Muscle of arm (tissue), 14 donors: ENCODE results near the gene SH2D2A. TPM values are rescaled to one million over a fixed set of nuclear protein-coding genes. Genes with fewer than 3 reads are reported as not detected.

Experiments used
- DNase-seq: peaks from one replicate; pipeline ENCODE4 v3.0.0-alpha.2; 2013
- long read RNA-seq, 11 donors: transcript quantifications; one replicate each; lab custom pipeline, GENCODE V29; 2026
- polyA plus RNA-seq, 12 donors: library from polyadenylated mRNA; unstranded; fragments of 120-200 nt; gene quantifications; one replicate each; pipeline ENCODE4 v1.2.1, GENCODE V29; 2013; ENCODE audit not compliant: insufficient read length in 12 of 12

The SH2D2A gene
- polyA plus RNA-seq, result 1 to 10 TPM in 1 of 12 donors, under 1 TPM in 9, not detected in 2; 0.26 to 1.4 (median 0.56) TPM
- long read RNA-seq, donor 1, result 0 reads
- long read RNA-seq, donor 2, result 0 reads
- long read RNA-seq, donor 3, result 0 reads
- long read RNA-seq, donor 4, result 0 reads
- long read RNA-seq, donor 5, result 0 reads
- long read RNA-seq, donor 6, result 0 reads
- long read RNA-seq, donor 7, partial matches to known transcripts, result 0 of 1 reads
- long read RNA-seq, donor 7, other reads (novel, unspliced or antisense), result 0 of 1 reads
- long read RNA-seq, donor 8, result 0 reads
- long read RNA-seq, donor 9, result 0 reads
- long read RNA-seq, donor 10, result 0 reads
- long read RNA-seq, donor 11, result 0 reads

- no peak for DNase-seq
Observed at GRCh38 chr1:156816561-156817328, at the start of gene SH2D2A. Gene SH2D2A (minus strand): TSS chr1:156816848. CDS start chr1:156816708, 140 bp downstream.

- DNase-seq, result no peak
Observed at GRCh38 chr1:156865865-156866248, 49.2 kb upstream of the SH2D2A start.

GRCh38 chr1:156865258-156865657 is 48.6 kb upstream of the SH2D2A start:
- no peak for DNase-seq

- no peak for DNase-seq
Observed at GRCh38 chr1:156864796-156865195, 48.1 kb upstream of the SH2D2A start.

GRCh38 chr1:156863631-156864030 is 47.0 kb upstream of the SH2D2A start:
- DNase-seq, result no peak

GRCh38 chr1:156862997-156863599 is 46.5 kb upstream of the SH2D2A start:
- no peak for DNase-seq

- no peak for DNase-seq
Observed at GRCh38 chr1:156862584-156862983, 45.9 kb upstream of the SH2D2A start.

- DNase-seq, result peak; percentile 33
Observed at GRCh38 chr1:156860628-156861423, 44.2 kb upstream of the SH2D2A start, which contains the start of gene NTRK1. Gene NTRK1 (plus strand): TSS chr1:156860865. CDS start chr1:156860935, 70 bp downstream.

- peak; percentile 56 for DNase-seq
Observed at GRCh38 chr1:156860113-156860627, 43.5 kb upstream of the SH2D2A start.

GRCh38 chr1:156859523-156860112 is 43.0 kb upstream of the SH2D2A start:
- DNase-seq, result peak; percentile 23

- DNase-seq, result peak; percentile 25
Observed at GRCh38 chr1:156858959-156859522, 42.4 kb upstream of the SH2D2A start, which contains the start of gene INSRR. Gene INSRR (minus strand): TSS chr1:156859117. CDS start chr1:156858621, 496 bp downstream.

- DNase-seq, result no peak
Observed at GRCh38 chr1:156858555-156858956, 41.9 kb upstream of the SH2D2A start.

GRCh38 chr1:156857532-156857931 is 40.9 kb upstream of the SH2D2A start:
- DNase-seq, result no peak

GRCh38 chr1:156856282-156856785 is 39.7 kb upstream of the SH2D2A start:
- DNase-seq, result no peak

GRCh38 chr1:156854634-156855033 is 38.0 kb upstream of the SH2D2A start:
- no peak for DNase-seq

GRCh38 chr1:156853761-156854160 is 37.1 kb upstream of the SH2D2A start:
- DNase-seq, result no peak

GRCh38 chr1:156852418-156852874 is 35.8 kb upstream of the SH2D2A start:
- peak; percentile 31 for DNase-seq

GRCh38 chr1:156851779-156852417 is 35.2 kb upstream of the SH2D2A start:
- DNase-seq, result no peak

GRCh38 chr1:156849151-156849496 is 32.5 kb upstream of the SH2D2A start:
- no peak for DNase-seq
